GM18909 (cell line): Measurements from ENCODE around the gene NDUFV3.
"Not testable (repeated sequence)": the region's sequence is repeated elsewhere in the genome, so short reads cannot be mapped to it uniquely, and the experiment has no call there.

Source experiments
- ATAC-seq: cut with Tn5 transposase; IDR thresholded peaks from one replicate; pipeline ENCODE4 v1.9.1; 2021; ENCODE audit warnings: mild to moderate bottlenecking; ENCODE audit not compliant: unreplicated experiment, poor library complexity

Gene NDUFV3

GRCh38 chr21:42931560-42932235 is 38.6 kb downstream of the NDUFV3 start:
- ATAC-seq = no peak

GRCh38 chr21:42932378-42933136 is 39.4 kb downstream of the NDUFV3 start:
- not testable (repeated sequence) for ATAC-seq

GRCh38 chr21:42933137-42933970 is 40.2 kb downstream of the NDUFV3 start:
- ATAC-seq = not testable (repeated sequence)

- ATAC-seq = not testable (repeated sequence)
Observed at GRCh38 chr21:42933973-42934372, 40.9 kb downstream of the NDUFV3 start.

GRCh38 chr21:42936360-42936759 is 43.3 kb downstream of the NDUFV3 start:
- ATAC-seq = not testable (repeated sequence)

GRCh38 chr21:42937034-42937940 is 44.2 kb downstream of the NDUFV3 start:
- ATAC-seq = not testable (repeated sequence)

GRCh38 chr21:42937960-42938605 is 45.0 kb downstream of the NDUFV3 start:
- no peak for ATAC-seq

- ATAC-seq = not testable (repeated sequence)
Observed at GRCh38 chr21:42938606-42938995, 45.5 kb downstream of the NDUFV3 start.

- no peak for ATAC-seq
Observed at GRCh38 chr21:42939582-42940413, 46.7 kb downstream of the NDUFV3 start.

- no peak for ATAC-seq
Observed at GRCh38 chr21:42941696-42942085, 48.6 kb downstream of the NDUFV3 start.

- ATAC-seq = no peak
Observed at GRCh38 chr21:42942244-42942643, 49.1 kb downstream of the NDUFV3 start.

- not testable (repeated sequence) for ATAC-seq
Observed at GRCh38 chr21:42949094-42949755, 56.1 kb downstream of the NDUFV3 start.

GRCh38 chr21:42951193-42951592 is 58.1 kb downstream of the NDUFV3 start:
- not testable (repeated sequence) for ATAC-seq

GRCh38 chr21:42956824-42957630 is 63.9 kb downstream of the NDUFV3 start:
- ATAC-seq = no peak

- not testable (repeated sequence) for ATAC-seq
Observed at GRCh38 chr21:42958122-42958521, 65.0 kb downstream of the NDUFV3 start.

- ATAC-seq = no peak
Observed at GRCh38 chr21:42959728-42960127, 66.6 kb downstream of the NDUFV3 start.

- no peak for ATAC-seq
Observed at GRCh38 chr21:42962380-42963007, 69.4 kb downstream of the NDUFV3 start.
